GM12878 (cell line): ENCODE results near the gene SMARCB1. TPM values are rescaled to one million over a fixed set of nuclear protein-coding genes. Genes with fewer than 3 reads are reported as not detected.
A peak's percentile ranks its signal among the peaks of the same experiment; 100 is the strongest.

Source experiments
- ATAC-seq: fragments of 200-7000 bp; cut with Tn5 transposase; 3 replicates; pipeline ENCODE4 v1.9.1; 2020; ENCODE audit warnings: mild to moderate bottlenecking, moderate library complexity
- BruUV-seq: library from RNA; stranded (reverse); fragments of 400-500 nt; replicated peaks from 2 replicates; lab custom pipeline; 2021; lab: Mats Ljungman, UMichigan
- CTCF ChIA-PET: fragments of 300-600 bp; sonication (Branson Sonifier 250); formaldehyde crosslinking; extraction: SDS; loops from one replicate; lab custom pipeline; 2021; ENCODE audit warnings: inconsistent platforms; lab: Yijun Ruan, JAX
- POLR2A ChIA-PET: fragments of 350-600 bp; formaldehyde crosslinking; extraction: SDS; loops from one replicate; lab custom pipeline; 2021; ENCODE audit warnings: inconsistent platforms; lab: Charles Lee
- RAD21 ChIA-PET: fragments of 300-600 bp; sonication (Branson Sonifier 250); formaldehyde crosslinking; loops from one replicate; lab custom pipeline; 2023; ENCODE audit warnings: antibody characterized with exemption; ENCODE audit not compliant: unreplicated experiment; lab: Charles Lee
- SMC1A ChIA-PET: fragments of 300-600 bp; sonication (Branson Sonifier 250); formaldehyde crosslinking; loops from one replicate; lab custom pipeline; 2023; ENCODE audit not compliant: unreplicated experiment, uncharacterized antibody; lab: Charles Lee
- DNase-seq: peaks from one replicate; pipeline ENCODE4 v3.0.0-alpha.2; 2011; ENCODE audit warnings: low read depth, low spot score
- FAIRE-seq: peaks from 3 replicates; lab custom pipeline; 2011; peaks lifted over from hg19 to GRCh38; lab: Jason Lieb, UNC
- H2AFZ ChIP-seq: 2 replicates; pipeline ENCODE4 v1.6.0; 2011; ENCODE audit warnings: low read depth, low read length, control low read depth; ENCODE audit not compliant: control insufficient read depth
- H3K27ac ChIP-seq: 2 replicates; pipeline ENCODE4 v1.5.1; 2011; ENCODE audit warnings: control low read depth; ENCODE audit not compliant: control insufficient read depth, insufficient read depth
- H3K27me3 ChIP-seq, 2 experiments: replicated peaks in 1 of 2; 2 replicates each; pipeline versions ENCODE4 v1.6.0 to v1.6.1; 2011; ENCODE audit warnings: low read length in 1 of 2; ENCODE audit not compliant: control insufficient read depth in 2 of 2, insufficient read depth in 2 of 2
- H3K36me3 ChIP-seq, 2 experiments: 2 replicates each; pipeline ENCODE4 v1.5.1; 2011; ENCODE audit warnings: low read length in 1 of 2; ENCODE audit not compliant: control insufficient read depth in 2 of 2, insufficient read depth in 2 of 2
- H3K4me1 ChIP-seq: 2 replicates; pipeline ENCODE4 v1.6.1; 2011; ENCODE audit warnings: mild to moderate bottlenecking, low read length, moderate library complexity, mixed read lengths; ENCODE audit not compliant: control insufficient read depth, insufficient read depth
- H3K4me2 ChIP-seq: 2 replicates; pipeline ENCODE4 v1.6.0; 2011; ENCODE audit warnings: control low read depth; ENCODE audit not compliant: control insufficient read depth, insufficient read depth
- H3K4me3 ChIP-seq: fragments of 200-600 bp; sonication (generic); 2 replicates; pipeline ENCODE4 v1.5.1; 2016
- H3K79me2 ChIP-seq: 2 replicates; pipeline ENCODE4 v1.6.0; 2011; ENCODE audit warnings: low read length; ENCODE audit not compliant: control insufficient read depth, insufficient read depth
- H3K9ac ChIP-seq: 2 replicates; pipeline ENCODE4 v1.8.0; 2011; ENCODE audit warnings: low read length, control low read depth, mixed read lengths; ENCODE audit not compliant: control insufficient read depth, insufficient read depth
- H3K9me3 ChIP-seq: replicated peaks from 3 replicates; pipeline ENCODE4 v1.5.1; 2011; ENCODE audit warnings: mild to moderate bottlenecking, low read length; ENCODE audit not compliant: control insufficient read depth, insufficient read depth
- H4K20me1 ChIP-seq: 2 replicates; pipeline ENCODE4 v1.6.0; 2011; ENCODE audit not compliant: control insufficient read depth, insufficient read depth
- BCL11A ChIP-seq: IDR thresholded peaks from 2 replicates; pipeline ENCODE4 v1.6.1; 2011; ENCODE audit warnings: low read depth, low read length
- CBFB ChIP-seq: IDR thresholded peaks from 2 replicates; pipeline ENCODE4 v1.6.1; 2016; ENCODE audit warnings: antibody characterized with exemption, low read depth
- HDAC6 ChIP-seq: fragments of 200-600 bp; sonication (generic); IDR thresholded peaks from one replicate; pipeline ENCODE4 v1.8.0; 2017; ENCODE audit warnings: antibody characterized with exemption; ENCODE audit not compliant: unreplicated experiment
- KLF5 ChIP-seq: fragments of 450-650 bp; IDR thresholded peaks from 2 replicates; pipeline ENCODE4 v1.6.1; 2014; ENCODE audit warnings: mild to moderate bottlenecking; ENCODE audit not compliant: partially characterized antibody
- MYC ChIP-seq: IDR thresholded peaks from 2 replicates; pipeline ENCODE4 v1.6.1; 2011; ENCODE audit warnings: mild to moderate bottlenecking, low read length, moderate library complexity, inconsistent platforms; ENCODE audit not compliant: insufficient read depth, insufficient replicate concordance, insufficient read length, severe bottlenecking
- SPI1 ChIP-seq: IDR thresholded peaks from 2 replicates; pipeline ENCODE4 v1.6.1; 2011; ENCODE audit warnings: low read depth, mild to moderate bottlenecking, low read length, moderate library complexity, borderline replicate concordance; ENCODE audit not compliant: insufficient read depth
- WGBS: methylation state at CpG from one replicate; pipeline ENCODE4 v1.1.6; 2016; ENCODE audit warnings: low lambda C conversion rate; ENCODE audit not compliant: insufficient replicate concordance, insufficient coverage; ENCODE audit errors: missing lambda C conversion rate; 5-methylcytosine and 5-hydroxymethylcytosine counted together
- in situ Hi-C: fragments of 300-500 bp; cut with MboI; formaldehyde crosslinking; loops from 9 replicates; pipeline ENCODE4 v1.14.3; 2018; ENCODE audit warnings: mixed read lengths
- intact Hi-C: fragments of 100-400 bp; cut with micrococcal nuclease; formaldehyde crosslinking; loops from one replicate; pipeline ENCODE4 v1.14.2; 2022; ENCODE audit not compliant: unreplicated experiment
- polyA plus RNA-seq, 11 experiments: library from polyadenylated mRNA; depleted of rRNA in 4 of 11; unstranded in 6 of 11; stranded (reverse) in 5 of 11; fragments of >200 nt; fragmentation: Nextera tagmentation in 4 of 11; fragmentation: Illumina TruSeq in 1 of 11; extraction: Ambion mirVana in 4 of 11; extraction: Trizol in 1 of 11; gene quantifications; 1 replicate in 1 of 11; 2 replicates in 10 of 11; pipeline versions ENCODE4 v1.2.1 to v1.2.3, GENCODE V29; 2011 to 2016; ENCODE audit warnings: inconsistent platforms in 2 of 11, missing spikeins in 2 of 11, low read depth in 1 of 11
- total RNA-seq, 4 experiments: library from RNA; depleted of rRNA in 3 of 4; stranded (reverse); fragments of >200 nt in 3 of 4; fragmentation: Illumina TruSeq in 1 of 4; extraction: Trizol in 1 of 4; gene quantifications; 2 replicates each; pipeline versions ENCODE4 v1.2.1 to v1.2.3, GENCODE V29; 2013 to 2021
- TF ChIP-seq, protein P1 (sequence below): fragments of 450-650 bp; formaldehyde crosslinking; IDR thresholded peaks from 2 replicates; pipeline ENCODE4 v1.4.0; 2022; ENCODE audit warnings: mild to moderate bottlenecking, moderate library complexity
- TF ChIP-seq, protein P2 (sequence below): fragments of 450-650 bp; IDR thresholded peaks from 2 replicates; pipeline ENCODE4 v1.6.1; 2016; ENCODE audit warnings: mild to moderate bottlenecking

The SMARCB1 gene
- total and polyA plus RNA-seq, 10 of the 15 experiments (the other 5 are each of a cell fraction or from before 2014, with no cell fraction given), result 9.1 to 215 (median 183) TPM

DNA sequence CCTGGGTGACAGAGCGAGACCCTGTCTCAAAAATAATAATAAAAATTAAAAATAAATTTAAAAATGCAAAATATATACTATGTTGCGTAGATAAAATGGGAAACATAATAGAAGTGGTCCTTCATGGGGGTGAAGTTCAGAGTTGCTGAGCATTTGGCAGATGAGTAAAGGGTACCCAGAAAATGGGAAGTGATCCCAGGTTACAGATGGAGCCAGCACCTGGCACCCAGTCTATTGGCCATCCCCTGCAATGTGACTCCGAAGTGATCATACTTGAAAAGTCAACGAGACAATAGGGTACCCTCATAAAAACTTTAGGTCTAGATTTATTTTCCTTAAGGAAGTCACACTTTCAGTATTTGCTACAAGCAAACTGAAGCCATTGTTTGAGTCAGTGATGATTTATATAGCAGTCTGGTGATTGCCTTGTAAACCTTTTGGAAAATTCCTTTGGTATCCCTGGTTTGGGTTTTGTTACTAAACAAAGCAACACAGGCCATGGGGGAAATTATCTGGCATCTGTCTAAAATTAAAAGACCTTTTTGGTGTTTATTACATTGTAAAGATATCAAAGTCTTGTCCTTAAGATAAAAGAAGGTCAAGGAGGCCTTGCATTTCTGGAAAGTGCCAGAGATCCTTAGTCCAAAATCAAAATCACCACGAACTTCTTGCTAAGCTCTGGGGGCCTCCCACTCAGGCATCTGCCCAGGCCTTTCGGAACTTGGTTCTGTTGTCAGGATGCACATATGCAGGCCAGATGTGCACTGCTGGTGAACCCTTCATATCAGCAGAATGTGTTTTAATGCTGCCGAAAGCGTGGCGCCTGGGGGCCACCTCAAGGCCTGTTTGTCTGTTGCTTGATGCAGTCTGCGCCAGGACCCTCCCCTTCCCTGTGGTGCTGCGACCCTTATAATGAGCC lies 4.3 kb downstream of the SMARCB1 start:
- peaks cover 11% of the 10 kb centered on the region for H3K4me1 ChIP-seq

More for the DNA sequence above, 4.3 kb downstream of the SMARCB1 start:
- DNase-seq (no peak), FAIRE-seq (no peak), ATAC-seq (no peak)
- Histone ChIP-seq H3K27me3 (no peaks in the 10 kb centered on the region), H3K4me2 (no peak overlapping the region), H3K79me2 (peaks cover 50% of the 10 kb centered on the region), H3K4me3 (no peak overlapping the region), H3K9me3 (no peaks in the 10 kb centered on the region), H4K20me1 (0 out of 2 replicates have a peak, but pooled peaks cover 4% of the 10 kb centered on the region), H2AFZ (no peak overlapping the region), H3K36me3 (peaks cover 14 to 17% of the 10 kb centered on the region in 2 experiments), H3K27ac (no peak overlapping the region), H3K9ac (no peak overlapping the region)
- ChIA-PET SMC1A (no interaction called here), RAD21 (interaction anchor here (1.5 kb wide), 1 partner anchor 55 kb away, joined by 3 read pairs; no protein-coding TSS in a partner anchor), CTCF (no interaction called here), POLR2A (no interaction called here)
- WGBS, result 76% methylated on average over 11 of the region's 11 CpGs
- in situ Hi-C loops (no loop called here), intact Hi-C loops (no loop called here)
- no TSS peak for BruUV-seq
- TF ChIP-seq KLF5, result no peak
- TF ChIP-seq CBFB, result no peak
- TF ChIP-seq, protein P1, sequence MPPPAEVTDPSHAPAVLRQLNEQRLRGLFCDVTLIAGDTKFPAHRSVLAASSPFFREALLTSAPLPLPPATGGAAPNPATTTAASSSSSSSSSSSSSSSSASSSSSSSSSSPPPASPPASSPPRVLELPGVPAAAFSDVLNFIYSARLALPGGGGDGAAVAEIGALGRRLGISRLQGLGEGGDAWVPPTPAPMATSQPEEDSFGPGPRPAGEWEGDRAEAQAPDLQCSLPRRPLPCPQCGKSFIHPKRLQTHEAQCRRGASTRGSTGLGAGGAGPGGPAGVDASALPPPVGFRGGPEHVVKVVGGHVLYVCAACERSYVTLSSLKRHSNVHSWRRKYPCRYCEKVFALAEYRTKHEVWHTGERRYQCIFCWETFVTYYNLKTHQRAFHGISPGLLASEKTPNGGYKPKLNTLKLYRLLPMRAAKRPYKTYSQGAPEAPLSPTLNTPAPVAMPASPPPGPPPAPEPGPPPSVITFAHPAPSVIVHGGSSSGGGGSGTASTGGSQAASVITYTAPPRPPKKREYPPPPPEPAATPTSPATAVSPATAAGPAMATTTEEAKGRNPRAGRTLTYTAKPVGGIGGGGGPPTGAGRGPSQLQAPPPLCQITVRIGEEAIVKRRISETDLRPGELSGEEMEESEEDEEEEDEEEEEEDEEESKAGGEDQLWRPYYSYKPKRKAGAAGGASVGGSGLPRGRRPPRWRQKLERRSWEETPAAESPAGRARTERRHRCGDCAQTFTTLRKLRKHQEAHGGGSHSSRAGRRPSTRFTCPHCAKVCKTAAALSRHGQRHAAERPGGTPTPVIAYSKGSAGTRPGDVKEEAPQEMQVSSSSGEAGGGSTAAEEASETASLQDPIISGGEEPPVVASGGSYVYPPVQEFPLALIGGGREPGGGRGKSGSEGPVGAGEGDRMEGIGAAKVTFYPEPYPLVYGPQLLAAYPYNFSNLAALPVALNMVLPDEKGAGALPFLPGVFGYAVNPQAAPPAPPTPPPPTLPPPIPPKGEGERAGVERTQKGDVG (CRISPR knock-in tag), result no peak
- no peak for TF ChIP-seq BCL11A
- no peak for TF ChIP-seq MYC
- TF ChIP-seq HDAC6, result no peak
- TF ChIP-seq SPI1, result peak; percentile 56; the same call in 1 of the 2 replicates
- TF ChIP-seq, protein P2, sequence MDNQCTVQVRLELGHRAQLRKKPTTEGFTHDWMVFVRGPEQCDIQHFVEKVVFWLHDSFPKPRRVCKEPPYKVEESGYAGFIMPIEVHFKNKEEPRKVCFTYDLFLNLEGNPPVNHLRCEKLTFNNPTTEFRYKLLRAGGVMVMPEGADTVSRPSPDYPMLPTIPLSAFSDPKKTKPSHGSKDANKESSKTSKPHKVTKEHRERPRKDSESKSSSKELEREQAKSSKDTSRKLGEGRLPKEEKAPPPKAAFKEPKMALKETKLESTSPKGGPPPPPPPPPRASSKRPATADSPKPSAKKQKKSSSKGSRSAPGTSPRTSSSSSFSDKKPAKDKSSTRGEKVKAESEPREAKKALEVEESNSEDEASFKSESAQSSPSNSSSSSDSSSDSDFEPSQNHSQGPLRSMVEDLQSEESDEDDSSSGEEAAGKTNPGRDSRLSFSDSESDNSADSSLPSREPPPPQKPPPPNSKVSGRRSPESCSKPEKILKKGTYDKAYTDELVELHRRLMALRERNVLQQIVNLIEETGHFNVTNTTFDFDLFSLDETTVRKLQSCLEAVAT, result no peak
